HepG2 (cell line): ENCODE data around the gene RPH3AL. TPM values are rescaled to one million over a fixed set of nuclear protein-coding genes. Genes with fewer than 3 reads are reported as not detected.
"Not testable (repeated sequence)": the region's sequence is repeated elsewhere in the genome, so short reads cannot be mapped to it uniquely, and the experiment has no call there.

Experiments
- ATAC-seq: fragments of 200-7000 bp; cut with Tn5 transposase; 3 replicates; pipeline ENCODE4 v1.9.1; 2020; ENCODE audit warnings: mild to moderate bottlenecking, moderate library complexity
- BruUV-seq: library from RNA; stranded (reverse); fragments of 400-500 nt; replicated peaks from 2 replicates; lab custom pipeline; 2021; lab: Mats Ljungman, UMichigan
- CTCF ChIA-PET: fragments of 300-600 bp; formaldehyde crosslinking; extraction: SDS; loops from one replicate; lab custom pipeline; 2021; ENCODE audit warnings: low total read pairs, inconsistent platforms, low intra/inter-chr PET ratio; lab: Yijun Ruan, JAX
- POLR2A ChIA-PET: fragments of 350-600 bp; sonication (Branson Sonifier 250); formaldehyde crosslinking; loops from one replicate; lab custom pipeline; 2020; ENCODE audit warnings: antibody characterized with exemption, inconsistent platforms; lab: Yijun Ruan, JAX
- DNase-seq: peaks from one replicate; pipeline ENCODE4 v3.0.0-alpha.2; 2015; ENCODE audit warnings: low spot score
- FAIRE-seq: peaks from 3 replicates; lab custom pipeline; 2011; peaks lifted over from hg19 to GRCh38; lab: Jason Lieb, UNC
- H2AFZ ChIP-seq: one replicate; pipeline ENCODE4 v1.6.1; 2011; ENCODE audit warnings: low read length, inconsistent platforms
- H3K27ac ChIP-seq: fragments of 300-600 bp; 3 replicates; pipeline ENCODE4 v1.8.0; 2011; ENCODE audit warnings: mixed run types, mild to moderate bottlenecking, mixed read lengths, low read length, inconsistent platforms; ENCODE audit not compliant: insufficient read depth; ENCODE audit errors: extremely low read length
- H3K27me3 ChIP-seq, 2 experiments: fragments of 200-600 bp in 1 of 2; 2 replicates in 1 of 2; 3 replicates in 1 of 2; pipeline versions ENCODE4 v1.6.0 to v1.8.0; 2011; ENCODE audit warnings: low read length in 2 of 2, mild to moderate bottlenecking in 2 of 2, moderate library complexity in 2 of 2, inconsistent platforms in 1 of 2; ENCODE audit not compliant: insufficient read depth in 2 of 2, control insufficient read depth in 1 of 2
- H3K36me3 ChIP-seq, 2 experiments: fragments of 200-600 bp in 1 of 2; replicated peaks in 1 of 2; 2 replicates in 1 of 2; 3 replicates in 1 of 2; pipeline versions ENCODE4 v1.5.1 to v1.8.0; 2011; ENCODE audit warnings: low read length in 2 of 2, inconsistent platforms in 1 of 2; ENCODE audit not compliant: insufficient read depth in 2 of 2, control insufficient read depth in 1 of 2
- H3K4me1 ChIP-seq: 2 replicates; pipeline ENCODE4 v1.5.1; 2012; ENCODE audit warnings: low read length, inconsistent platforms; ENCODE audit not compliant: insufficient read depth
- H3K4me2 ChIP-seq: 2 replicates; pipeline ENCODE4 v1.6.0; 2011; ENCODE audit warnings: low read depth, low read length, inconsistent platforms
- H3K4me3 ChIP-seq, 3 experiments: fragments of 200-600 bp in 1 of 3; sonication (generic), shearing (Covaris generic) in 1 of 3; replicated peaks in 1 of 3; 2 replicates each; pipeline ENCODE4 v1.5.1; 2011 to 2016; ENCODE audit warnings: low read length in 3 of 3, inconsistent platforms in 2 of 3, low read depth in 2 of 3, mild to moderate bottlenecking in 2 of 3, control low read depth in 1 of 3, mixed read lengths in 1 of 3; ENCODE audit not compliant: insufficient read depth in 1 of 3
- H3K79me2 ChIP-seq: one replicate; pipeline ENCODE4 v1.6.1; 2011; ENCODE audit warnings: low read length, inconsistent platforms; ENCODE audit not compliant: insufficient read depth
- H3K9ac ChIP-seq: 2 replicates; pipeline ENCODE4 v1.6.0; 2011; ENCODE audit warnings: mild to moderate bottlenecking, low read depth, low read length, inconsistent platforms; ENCODE audit not compliant: insufficient read depth
- H3K9me3 ChIP-seq: 2 replicates; pipeline ENCODE4 v1.5.1; 2012; ENCODE audit warnings: mild to moderate bottlenecking, low read length
- H4K20me1 ChIP-seq: 2 replicates; pipeline ENCODE4 v1.6.0; 2011; ENCODE audit warnings: inconsistent platforms, mild to moderate bottlenecking, low read length, moderate library complexity; ENCODE audit not compliant: insufficient read depth
- MAFG ChIP-seq: sonication (generic); formaldehyde crosslinking; IDR thresholded peaks from 2 replicates; pipeline ENCODE4 v1.5.1; 2020; ENCODE audit warnings: mild to moderate bottlenecking, missing genetic modification reagents
- NBN ChIP-seq: fragments of 450-650 bp; conservative IDR thresholded peaks from 2 replicates; pipeline ENCODE4 v1.6.1; 2017
- NR1H2 ChIP-seq: sonication (generic); formaldehyde crosslinking; IDR thresholded peaks from 2 replicates; pipeline ENCODE4 v1.8.1; 2022; ENCODE audit warnings: low read depth, missing genetic modification reagents, borderline replicate concordance
- SMAD9 ChIP-seq: sonication (generic); formaldehyde crosslinking; IDR thresholded peaks from 2 replicates; pipeline ENCODE4 v1.5.1; 2020; ENCODE audit warnings: mild to moderate bottlenecking, missing genetic modification reagents
- TBL1XR1 ChIP-seq: fragments of 150-350 bp; IDR thresholded peaks from 2 replicates; pipeline ENCODE4 v1.6.1; 2014; ENCODE audit warnings: borderline replicate concordance, low read length; ENCODE audit not compliant: partially characterized antibody
- ZNF225 ChIP-seq: sonication (generic); formaldehyde crosslinking; IDR thresholded peaks from 2 replicates; pipeline ENCODE4 v1.4.0; 2020; ENCODE audit warnings: mild to moderate bottlenecking, missing genetic modification reagents
- ZNF530 ChIP-seq: sonication (generic); formaldehyde crosslinking; IDR thresholded peaks from 2 replicates; pipeline ENCODE4 v1.5.0; 2020; ENCODE audit warnings: low read depth, mild to moderate bottlenecking, missing genetic modification reagents
- ZNF7 ChIP-seq: IDR thresholded peaks from 2 replicates; pipeline ENCODE4 v1.6.1; 2016; ENCODE audit warnings: missing biosample characterization, missing genetic modification reagents
- WGBS: methylation state at CpG from one replicate; pipeline ENCODE4 v1.1.6; 2017; ENCODE audit warnings: low lambda C conversion rate; 5-methylcytosine and 5-hydroxymethylcytosine counted together
- in situ Hi-C: cut with HindIII; loops from 2 replicates; pipeline ENCODE4 v1.10.0; 2017; ENCODE audit warnings: low pct_unique_long_range_greater_than_20kb; ENCODE audit not compliant: extremely low pct_ligation_motif_present
- intact Hi-C: fragments of 100-400 bp; cut with micrococcal nuclease; formaldehyde crosslinking; loops from one replicate; pipeline ENCODE4 v1.10.0; 2022; ENCODE audit not compliant: unreplicated experiment
- polyA plus RNA-seq, 8 experiments: library from polyadenylated mRNA; depleted of rRNA in 3 of 8; stranded (reverse) in 7 of 8; unstranded in 1 of 8; fragments of >200 nt; fragmentation: Illumina TruSeq in 4 of 8; extraction: Trizol in 4 of 8; gene quantifications; 2 replicates each; pipeline versions ENCODE4 v1.2.1 to v1.2.3, GENCODE V29; 2011 to 2016; ENCODE audit warnings: low read depth in 4 of 8, missing spikeins in 1 of 8, mixed read lengths in 1 of 8; ENCODE audit not compliant: insufficient read depth in 1 of 8
- total RNA-seq, 5 experiments: library from RNA; depleted of rRNA; stranded (reverse); fragments of >200 nt; fragmentation: Illumina TruSeq; extraction: Trizol; gene quantifications; 2 replicates each; pipeline ENCODE4 v1.2.3, GENCODE V29; 2016; ENCODE audit warnings: low read depth in 1 of 5

Gene RPH3AL
- total and polyA plus RNA-seq, 2 of the 13 experiments (the other 11 are each of a cell fraction or from before 2014, with no cell fraction given): 7.8 to 16.4 TPM

GRCh38 chr17:372157-373152 lies 19.8 kb upstream of the RPH3AL start:
- DNase-seq (no peak), ATAC-seq (no peak)
- POLR2A ChIA-PET: no interaction called here
- Histone ChIP-seq H2AFZ (no peak overlapping the region), H3K27me3 (no peaks in the 10 kb centered on the region), H3K4me1 (peaks cover 19% of the 10 kb centered on the region), H3K4me3 (no peak overlapping the region), H3K4me2 (no peak overlapping the region), H3K9ac (no peak overlapping the region), H3K79me2 (no peaks in the 10 kb centered on the region), H3K9me3 (no peaks in the 10 kb centered on the region), H4K20me1 (no peaks in the 10 kb centered on the region)
- BruUV-seq: no TSS peak
- 93% methylated on average over 17 of the region's 18 CpGs for WGBS
- CTCF ChIA-PET: no interaction called here
- in situ Hi-C loops (no loop called here), intact Hi-C loops (no loop called here)
- TF ChIP-seq SMAD9: no peak
- no peak for TF ChIP-seq NBN
- TF ChIP-seq ZNF7 (CRISPR knock-in tag): no peak
- TF ChIP-seq, all 625 proteins: peak for 0
- FAIRE-seq: no peak
- Histone ChIP-seq H3K36me3 (peaks cover 1 to 2% of the 10 kb centered on the region in 2 experiments; a peak in 1 of 5 replicates), H3K27ac (no peak overlapping the region)

- H3K4me3 ChIP-seq: no peak overlapping the region
- H3K27ac ChIP-seq: no peak overlapping the region
- H3K4me2 ChIP-seq: no peak overlapping the region
- no peaks in the 10 kb centered on the region for H4K20me1 ChIP-seq
- H3K4me1 ChIP-seq: peaks cover 13% of the 10 kb centered on the region
- no peak for TF ChIP-seq MAFG (CRISPR knock-in tag)
- no peak for TF ChIP-seq ZNF530 (CRISPR knock-in tag)
- TF ChIP-seq NR1H2: no peak
- TF ChIP-seq TBL1XR1: no peak
- no peak for TF ChIP-seq ZNF225 (CRISPR knock-in tag)
- no peak for FAIRE-seq
- H3K36me3 ChIP-seq: peaks cover 1 to 2% of the 10 kb centered on the region in 2 experiments; a peak in 1 of 5 replicates
- ATAC-seq: no peak
- BruUV-seq: no TSS peak
- H3K79me2 ChIP-seq: no peaks in the 10 kb centered on the region
- 90% methylated on average over 9 of the region's 13 CpGs for WGBS
- intact Hi-C loops: no loop called here
- DNase-seq: no peak
- H3K27me3 ChIP-seq: no peaks in the 10 kb centered on the region
- CTCF ChIA-PET: no interaction called here
- POLR2A ChIA-PET: no interaction called here
- H2AFZ ChIP-seq: no peak overlapping the region
- no peak overlapping the region for H3K9ac ChIP-seq
- H3K9me3 ChIP-seq: no peaks in the 10 kb centered on the region
- in situ Hi-C loops: no loop called here
Measured at GRCh38 chr17:371583-371982, 19.0 kb upstream of the RPH3AL start.

GRCh38 chr17:367656-368055 lies 15.0 kb upstream of the RPH3AL start:
- H2AFZ ChIP-seq, H3K4me1 ChIP-seq, DNase-seq, H3K4me2 ChIP-seq, H3K9ac ChIP-seq, FAIRE-seq, BruUV-seq, intact Hi-C loops, CTCF ChIA-PET, ATAC-seq, H3K9me3 ChIP-seq, H3K79me2 ChIP-seq, H3K36me3 ChIP-seq, H3K4me3 ChIP-seq, H3K27ac ChIP-seq, H4K20me1 ChIP-seq, in situ Hi-C loops, POLR2A ChIA-PET, H3K27me3 ChIP-seq: not testable (repeated sequence)
- 96% methylated on average over 14 of the region's 17 CpGs for WGBS
